MM.1S (cell line): ENCODE data around the gene IQCB1.
A peak's percentile ranks its signal among the peaks of the same experiment; 100 is the strongest.
"Not testable (repeated sequence)": the region's sequence is repeated elsewhere in the genome, so short reads cannot be mapped to it uniquely, and the experiment has no call there.

Source experiments
- DNase-seq: peaks from one replicate; pipeline ENCODE4 v3.0.0-alpha.2; 2015
- H2AFZ ChIP-seq: fragments of 300-600 bp; sonication (generic); 2 replicates; pipeline ENCODE4 v1.6.0; 2016; ENCODE audit warnings: antibody characterized with exemption, low read length
- H3F3A ChIP-seq: fragments of 300-600 bp; sonication (generic); 2 replicates; pipeline ENCODE4 v1.6.1; 2016; ENCODE audit warnings: mild to moderate bottlenecking, antibody characterized with exemption, low read length, moderate library complexity, mixed read lengths; ENCODE audit not compliant: insufficient read depth
- H3K27ac ChIP-seq: fragments of 300-600 bp; sonication (generic); 2 replicates; pipeline ENCODE4 v1.5.1; 2016; ENCODE audit warnings: mild to moderate bottlenecking, low read length
- H3K27me3 ChIP-seq: fragments of 300-600 bp; sonication (generic); replicated peaks from 2 replicates; pipeline ENCODE4 v1.6.0; 2016; ENCODE audit warnings: low read length; ENCODE audit not compliant: insufficient read depth
- H3K36me3 ChIP-seq: fragments of 300-600 bp; sonication (generic); replicated peaks from 2 replicates; pipeline ENCODE4 v1.6.1; 2016; ENCODE audit warnings: mild to moderate bottlenecking, low read length, mixed read lengths; ENCODE audit not compliant: insufficient read depth
- H3K4me1 ChIP-seq: fragments of 300-600 bp; sonication (generic); 2 replicates; pipeline ENCODE4 v1.6.1; 2016; ENCODE audit warnings: low read length, mixed read lengths
- H3K4me2 ChIP-seq: fragments of 300-600 bp; sonication (generic); 2 replicates; pipeline ENCODE4 v1.6.0; 2016; ENCODE audit warnings: low read depth, low read length
- H3K4me3 ChIP-seq: fragments of 300-600 bp; sonication (generic); 2 replicates; pipeline ENCODE4 v1.5.1; 2016; ENCODE audit warnings: low read length, mixed read lengths
- H3K79me2 ChIP-seq: fragments of 300-600 bp; sonication (generic); 2 replicates; pipeline ENCODE4 v1.6.1; 2016; ENCODE audit warnings: mixed run types, low read length, mixed read lengths
- H3K9ac ChIP-seq: fragments of 300-600 bp; sonication (generic); 2 replicates; pipeline ENCODE4 v1.6.1; 2016; ENCODE audit warnings: low read length, mixed read lengths
- H3K9me2 ChIP-seq: fragments of 300-600 bp; sonication (generic); replicated peaks from 2 replicates; pipeline ENCODE4 v1.6.1; 2016; ENCODE audit warnings: mild to moderate bottlenecking, low read length, mixed read lengths; ENCODE audit not compliant: insufficient read depth
- H3K9me3 ChIP-seq: fragments of 300-600 bp; sonication (generic); replicated peaks from 2 replicates; pipeline ENCODE4 v1.6.1; 2016; ENCODE audit warnings: mild to moderate bottlenecking, low read length, mixed read lengths; ENCODE audit not compliant: insufficient read depth
- H4K20me1 ChIP-seq: fragments of 300-600 bp; sonication (generic); 2 replicates; pipeline ENCODE4 v1.6.1; 2016; ENCODE audit warnings: mild to moderate bottlenecking, low read length, moderate library complexity, mixed read lengths; ENCODE audit not compliant: insufficient read depth
- EZH2 ChIP-seq: fragments of 300-600 bp; sonication (generic); optimal IDR thresholded peaks from 2 replicates; pipeline ENCODE3; 2017; ENCODE audit warnings: low read depth, mild to moderate bottlenecking, antibody characterized with exemption, low read length, mixed read lengths
- EZH2phosphoT487 ChIP-seq: fragments of 300-600 bp; sonication (generic); IDR thresholded peaks from 2 replicates; pipeline ENCODE4 v1.6.1; 2018; ENCODE audit warnings: antibody characterized with exemption, low read length
- TF ChIP-seq, protein P1 (sequence below): fragments of 300-600 bp; sonication (generic); IDR thresholded peaks from 2 replicates; pipeline ENCODE4 v1.5.1; 2016; ENCODE audit warnings: antibody characterized with exemption, low read length, mixed read lengths

The IQCB1 gene

DNA sequence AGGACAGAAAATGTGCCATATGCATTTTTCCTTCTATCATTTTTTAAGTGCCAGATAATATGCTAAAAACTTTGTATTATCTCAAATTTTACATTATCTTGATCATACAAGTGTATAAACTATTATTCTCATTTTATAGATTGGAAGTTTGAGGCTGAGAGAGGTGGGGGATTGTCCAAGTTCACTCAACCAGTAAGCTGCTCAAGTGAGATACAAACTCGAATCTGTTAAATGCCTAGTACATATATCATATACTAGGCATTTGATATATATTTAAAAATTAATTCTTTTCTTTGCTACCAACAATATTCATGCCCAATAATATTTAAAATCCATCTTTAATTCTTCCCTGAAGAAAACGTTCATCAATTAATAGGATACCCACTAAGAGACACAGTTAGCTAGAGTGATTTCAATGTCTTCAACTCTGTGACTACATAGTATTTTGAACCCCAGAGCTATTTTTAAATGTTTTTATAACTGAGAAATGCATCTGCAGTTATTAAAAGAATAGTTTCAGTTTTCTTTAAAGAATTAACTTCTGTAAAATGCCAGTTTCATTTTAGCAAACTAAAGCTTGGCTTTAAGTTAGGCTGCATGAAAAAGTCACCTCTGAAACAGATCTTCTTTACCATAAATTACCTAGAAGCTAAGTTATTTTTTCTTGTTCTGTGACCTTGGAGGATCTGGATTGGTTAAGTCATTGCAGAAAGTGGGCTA, 40.4 kb downstream of the IQCB1 start:
- Histone ChIP-seq H3K4me2 (peak overlapping the region; percentile 73), H2AFZ (no peak overlapping the region), H3K4me3 (peak overlapping the region; percentile 50), H3K36me3 (peaks cover 6% of the 10 kb centered on the region; the same call in 1 of the 2 replicates), H3K27ac (peak overlapping the region; percentile 85), H3K9ac (peak overlapping the region; percentile 41; the same call in 1 of the 2 replicates), H3K9me3 (no peaks in the 10 kb centered on the region), H4K20me1 (no peaks in the 10 kb centered on the region), H3K9me2 (no peaks in the 10 kb centered on the region), H3K79me2 (peaks cover 44% of the 10 kb centered on the region), H3F3A (peaks cover 42% of the 10 kb centered on the region), H3K27me3 (no peaks in the 10 kb centered on the region), H3K4me1 (peaks cover 44% of the 10 kb centered on the region)
- peak; percentile 79 for DNase-seq
- TF ChIP-seq EZH2 (no peak), EZH2phosphoT487 (no peak)
- TF ChIP-seq, protein P1, sequence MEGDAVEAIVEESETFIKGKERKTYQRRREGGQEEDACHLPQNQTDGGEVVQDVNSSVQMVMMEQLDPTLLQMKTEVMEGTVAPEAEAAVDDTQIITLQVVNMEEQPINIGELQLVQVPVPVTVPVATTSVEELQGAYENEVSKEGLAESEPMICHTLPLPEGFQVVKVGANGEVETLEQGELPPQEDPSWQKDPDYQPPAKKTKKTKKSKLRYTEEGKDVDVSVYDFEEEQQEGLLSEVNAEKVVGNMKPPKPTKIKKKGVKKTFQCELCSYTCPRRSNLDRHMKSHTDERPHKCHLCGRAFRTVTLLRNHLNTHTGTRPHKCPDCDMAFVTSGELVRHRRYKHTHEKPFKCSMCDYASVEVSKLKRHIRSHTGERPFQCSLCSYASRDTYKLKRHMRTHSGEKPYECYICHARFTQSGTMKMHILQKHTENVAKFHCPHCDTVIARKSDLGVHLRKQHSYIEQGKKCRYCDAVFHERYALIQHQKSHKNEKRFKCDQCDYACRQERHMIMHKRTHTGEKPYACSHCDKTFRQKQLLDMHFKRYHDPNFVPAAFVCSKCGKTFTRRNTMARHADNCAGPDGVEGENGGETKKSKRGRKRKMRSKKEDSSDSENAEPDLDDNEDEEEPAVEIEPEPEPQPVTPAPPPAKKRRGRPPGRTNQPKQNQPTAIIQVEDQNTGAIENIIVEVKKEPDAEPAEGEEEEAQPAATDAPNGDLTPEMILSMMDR = no peak

DNA sequence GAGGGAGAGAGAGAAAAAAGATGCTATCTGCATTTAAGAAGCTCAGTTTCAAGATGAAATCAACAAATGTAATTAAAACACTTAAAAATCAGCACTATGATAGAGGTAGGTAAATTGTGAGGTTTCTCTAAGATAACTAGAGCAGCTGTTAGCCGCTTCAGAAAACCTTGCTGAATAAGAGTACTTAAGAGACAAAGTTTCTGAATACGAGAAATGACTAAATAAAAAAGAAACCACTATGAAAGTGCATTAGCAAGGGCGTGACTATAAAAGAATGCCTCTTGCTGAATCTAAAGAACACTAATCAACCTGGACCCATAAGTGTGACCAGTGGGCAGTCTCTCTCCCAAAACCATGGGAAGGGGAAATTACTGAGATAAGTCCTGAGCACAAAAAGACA, 41.8 kb downstream of the IQCB1 start:
- no peaks in the 10 kb centered on the region for H3K9me3 ChIP-seq
- peaks cover 42% of the 10 kb centered on the region for H3F3A ChIP-seq
- H3K4me1 ChIP-seq = peaks cover 44% of the 10 kb centered on the region
- peaks cover 44% of the 10 kb centered on the region for H3K79me2 ChIP-seq
- H2AFZ ChIP-seq = 0 out of 2 replicates have a peak overlapping the region, but pooled peaks have one; percentile 1
- H3K27ac ChIP-seq = peak overlapping the region; percentile 85
- H4K20me1 ChIP-seq = no peaks in the 10 kb centered on the region
- no peaks in the 10 kb centered on the region for H3K9me2 ChIP-seq
- H3K27me3 ChIP-seq = no peaks in the 10 kb centered on the region
- peak overlapping the region; percentile 41; the same call in 1 of the 2 replicates for H3K9ac ChIP-seq
- peak overlapping the region; percentile 50 for H3K4me3 ChIP-seq
- TF ChIP-seq EZH2 = no peak
- no peak for TF ChIP-seq EZH2phosphoT487
- TF ChIP-seq, protein P1 = no peak
- peaks cover 10% of the 10 kb centered on the region for H3K36me3 ChIP-seq
- H3K4me2 ChIP-seq = peak overlapping the region; percentile 73
- DNase-seq = peak; percentile 60

DNA sequence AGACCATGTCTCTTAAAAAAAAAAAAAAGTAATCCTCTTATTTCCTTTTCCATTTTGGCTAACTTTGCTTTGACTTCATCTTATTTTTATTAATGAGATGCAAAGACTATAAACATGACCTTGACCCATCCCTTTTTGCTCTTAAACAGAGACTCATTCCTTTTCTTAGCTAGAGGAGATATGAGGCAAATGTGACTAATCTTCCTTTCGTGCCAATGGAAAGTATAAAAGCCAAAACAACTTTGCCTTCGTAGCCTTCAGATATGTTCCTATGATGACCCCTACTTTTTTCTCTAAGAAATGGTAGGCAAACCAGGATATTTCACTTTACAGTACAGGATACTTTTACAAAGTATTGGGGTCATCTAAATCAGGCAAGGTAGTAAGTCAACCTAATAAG, 48.4 kb downstream of the IQCB1 start:
- Histone ChIP-seq H3K4me3 (no peak overlapping the region), H3K9ac (no peak overlapping the region), H3K4me1 (no peaks in the 10 kb centered on the region), H4K20me1 (no peaks in the 10 kb centered on the region), H3F3A (no peaks in the 10 kb centered on the region), H2AFZ (no peak overlapping the region), H3K9me3 (no peaks in the 10 kb centered on the region), H3K36me3 (peaks cover 24% of the 10 kb centered on the region), H3K27ac (no peak overlapping the region), H3K79me2 (peaks cover 25% of the 10 kb centered on the region), H3K9me2 (no peaks in the 10 kb centered on the region), H3K27me3 (no peaks in the 10 kb centered on the region), H3K4me2 (no peak overlapping the region)
- TF ChIP-seq EZH2phosphoT487 (no peak), EZH2 (no peak)
- TF ChIP-seq, protein P1 = no peak
- DNase-seq = no peak

DNA sequence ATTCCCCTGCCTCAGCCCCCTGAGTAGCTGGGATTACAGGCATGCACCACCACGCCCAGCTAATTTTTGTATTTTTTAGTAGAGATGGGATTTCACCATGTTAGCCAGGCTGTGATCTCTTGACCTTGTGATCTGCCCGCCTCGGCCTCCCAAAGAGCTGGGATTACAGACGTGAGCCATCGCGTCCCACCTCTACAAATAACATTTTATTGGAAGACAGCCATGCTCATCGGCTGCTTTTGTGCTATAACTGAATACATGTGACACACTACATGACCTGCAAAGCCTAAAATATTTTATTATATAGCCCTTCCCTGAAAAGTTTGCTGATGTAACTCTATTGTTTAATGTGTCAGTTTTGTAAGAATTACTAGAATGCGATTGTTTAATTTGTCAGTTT, 52.1 kb downstream of the IQCB1 start:
- DNase-seq, H3K4me1 ChIP-seq, H4K20me1 ChIP-seq, H3F3A ChIP-seq, H3K9me2 ChIP-seq, H3K27ac ChIP-seq, H3K27me3 ChIP-seq, H3K79me2 ChIP-seq, H3K4me3 ChIP-seq, H3K4me2 ChIP-seq, H3K9ac ChIP-seq, H3K9me3 ChIP-seq, H2AFZ ChIP-seq: not testable (repeated sequence)
- peaks cover 18% of the 10 kb centered on the region for H3K36me3 ChIP-seq
